GM12874 (cell line): ENCODE results near the gene SLC25A53.
"Not testable (repeated sequence)": the region's sequence is repeated elsewhere in the genome, so short reads cannot be mapped to it uniquely, and the experiment has no call there.

Experiments used
- TF ChIP-seq, protein P1 (sequence below): IDR thresholded peaks from 2 replicates; pipeline ENCODE4 v1.5.1; 2011; ENCODE audit warnings: low read depth, mild to moderate bottlenecking, control low read depth, low read length, moderate library complexity; ENCODE audit not compliant: insufficient read depth

The SLC25A53 gene

DNA sequence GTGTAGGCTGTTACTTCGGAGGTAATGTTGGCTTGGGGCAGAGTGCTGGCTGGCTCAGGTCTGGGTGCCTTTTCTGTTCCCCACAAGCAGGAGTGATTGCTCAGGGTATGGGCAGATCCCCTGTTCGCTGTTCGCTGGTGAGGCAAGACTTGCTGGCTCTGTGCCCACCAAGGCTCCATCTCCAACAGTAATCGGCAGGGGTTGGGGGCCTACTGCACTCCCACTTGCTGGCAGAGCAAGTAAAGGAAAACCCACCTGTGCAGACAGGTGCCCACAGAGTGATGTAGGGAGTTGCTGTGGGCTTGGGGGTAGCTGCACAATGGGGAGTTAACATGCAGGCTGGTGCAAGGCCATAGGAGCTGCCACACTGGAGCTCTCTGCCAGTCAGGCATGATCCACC lies 72.7 kb downstream of the SLC25A53 start:
- TF ChIP-seq, protein P1, sequence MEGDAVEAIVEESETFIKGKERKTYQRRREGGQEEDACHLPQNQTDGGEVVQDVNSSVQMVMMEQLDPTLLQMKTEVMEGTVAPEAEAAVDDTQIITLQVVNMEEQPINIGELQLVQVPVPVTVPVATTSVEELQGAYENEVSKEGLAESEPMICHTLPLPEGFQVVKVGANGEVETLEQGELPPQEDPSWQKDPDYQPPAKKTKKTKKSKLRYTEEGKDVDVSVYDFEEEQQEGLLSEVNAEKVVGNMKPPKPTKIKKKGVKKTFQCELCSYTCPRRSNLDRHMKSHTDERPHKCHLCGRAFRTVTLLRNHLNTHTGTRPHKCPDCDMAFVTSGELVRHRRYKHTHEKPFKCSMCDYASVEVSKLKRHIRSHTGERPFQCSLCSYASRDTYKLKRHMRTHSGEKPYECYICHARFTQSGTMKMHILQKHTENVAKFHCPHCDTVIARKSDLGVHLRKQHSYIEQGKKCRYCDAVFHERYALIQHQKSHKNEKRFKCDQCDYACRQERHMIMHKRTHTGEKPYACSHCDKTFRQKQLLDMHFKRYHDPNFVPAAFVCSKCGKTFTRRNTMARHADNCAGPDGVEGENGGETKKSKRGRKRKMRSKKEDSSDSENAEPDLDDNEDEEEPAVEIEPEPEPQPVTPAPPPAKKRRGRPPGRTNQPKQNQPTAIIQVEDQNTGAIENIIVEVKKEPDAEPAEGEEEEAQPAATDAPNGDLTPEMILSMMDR, result no peak

DNA sequence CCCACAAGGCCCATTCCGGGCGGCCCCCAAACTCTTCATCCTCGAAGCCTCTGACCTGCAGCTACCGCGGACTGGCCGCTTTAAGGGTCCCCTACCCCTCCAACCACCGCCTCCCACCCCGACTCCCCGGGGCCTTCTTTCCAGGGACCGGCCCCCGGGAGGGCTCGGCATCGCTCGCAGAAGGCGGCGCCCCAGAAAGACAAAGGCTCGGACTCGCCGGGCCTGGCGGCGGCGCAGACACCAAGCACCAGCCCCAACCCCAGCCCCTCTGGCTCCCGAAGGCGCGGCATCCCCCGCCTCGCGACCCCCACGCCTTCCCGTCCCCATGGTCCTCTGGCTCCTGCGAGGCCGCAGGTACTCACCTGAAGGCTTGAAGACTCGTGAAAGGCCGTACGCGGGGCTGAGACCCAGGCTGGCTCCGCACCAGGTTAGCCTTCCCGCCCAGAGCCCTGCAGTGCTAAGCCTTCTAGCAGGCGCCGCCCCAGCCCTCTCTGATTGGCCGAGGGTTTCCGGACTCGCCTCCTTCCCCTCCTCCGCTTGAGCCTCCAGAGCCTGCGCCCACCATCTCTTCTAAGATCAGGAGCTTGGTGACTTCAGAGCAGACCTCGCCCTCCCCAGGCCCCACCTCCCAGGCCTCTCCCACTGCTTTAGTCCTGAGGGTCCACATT lies 80.9 kb downstream of the SLC25A53 start, which contains the start of gene TMSB15C:
Gene TMSB15C (minus strand): TSS at position 459 of the 668 bp plus-strand sequence.
- TF ChIP-seq, protein P1, result not testable (repeated sequence)
